Ectodermal cell (in vitro differentiated cells): Measurements from ENCODE around the gene TXNL1.
A peak's percentile ranks its signal among the peaks of the same experiment; 100 is the strongest.

Experiments used
- H3K27ac ChIP-seq: 2 replicates; pipeline ENCODE4 v1.7.0; 2013; ENCODE audit warnings: mild to moderate bottlenecking, low read depth, low read length; ENCODE audit not compliant: insufficient read depth, poor library complexity, severe bottlenecking
- H3K27me3 ChIP-seq: 2 replicates; pipeline ENCODE4 v1.7.0; 2013; ENCODE audit warnings: mild to moderate bottlenecking, low read length; ENCODE audit not compliant: insufficient read depth, control insufficient read depth, poor library complexity, severe bottlenecking
- H3K36me3 ChIP-seq: one replicate; pipeline ENCODE4 v1.7.0; 2013; ENCODE audit warnings: low read length; ENCODE audit not compliant: control insufficient read depth, insufficient read depth
- H3K4me1 ChIP-seq: one replicate; pipeline ENCODE4 v1.7.0; 2013; ENCODE audit warnings: low read length; ENCODE audit not compliant: control insufficient read depth, insufficient read depth
- H3K4me3 ChIP-seq: 2 replicates; pipeline ENCODE4 v1.7.0; 2013; ENCODE audit warnings: low read depth, low read length, control low read depth; ENCODE audit not compliant: insufficient read depth
- H3K9me3 ChIP-seq: 2 replicates; pipeline ENCODE4 v1.7.0; 2013; ENCODE audit warnings: mild to moderate bottlenecking, low read length, moderate library complexity; ENCODE audit not compliant: control insufficient read depth
- WGBS, 2 experiments: methylation state at CpG; one replicate each; pipeline ENCODE4 v1.1.7; 2013; ENCODE audit warnings: missing lambda C conversion rate in 2 of 2; 5-methylcytosine and 5-hydroxymethylcytosine counted together

The TXNL1 gene

GRCh38 chr18:56645415-56646016 is 7.1 kb upstream of the TXNL1 start:
- no peak overlapping the region for H3K27ac ChIP-seq
- 77 to 94% methylated on average over 2 to 4 of the region's 5 CpGs for WGBS, 2 experiments
- H3K9me3 ChIP-seq = no peaks in the 10 kb centered on the region
- no peak overlapping the region for H3K4me3 ChIP-seq
- no peaks in the 10 kb centered on the region for H3K36me3 ChIP-seq
- no peaks in the 10 kb centered on the region for H3K4me1 ChIP-seq
- no peaks in the 10 kb centered on the region for H3K27me3 ChIP-seq

DNA sequence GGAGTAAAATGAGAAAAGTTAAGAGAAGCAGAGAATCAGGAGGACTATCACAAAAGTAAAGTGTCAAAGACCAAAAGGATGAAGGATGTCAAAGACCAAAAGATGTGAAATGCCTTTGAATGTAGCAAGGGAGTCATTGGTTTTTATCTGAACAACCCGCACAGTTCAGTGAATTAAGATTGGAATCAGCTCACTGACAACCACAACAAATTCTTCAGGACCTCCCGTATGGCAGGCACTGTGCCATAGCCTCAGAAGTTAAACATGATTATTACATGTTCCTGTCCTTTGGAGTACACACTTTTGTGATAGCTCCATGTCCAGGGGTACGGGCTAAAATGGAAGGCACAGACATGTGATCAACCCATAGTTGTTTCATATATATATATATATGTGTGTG is 5.0 kb upstream of the TXNL1 start:
- H3K4me1 ChIP-seq = no peaks in the 10 kb centered on the region
- H3K27ac ChIP-seq = no peak overlapping the region
- no peaks in the 10 kb centered on the region for H3K27me3 ChIP-seq
- 98 to 100% methylated on average over 2 to 3 of the region's 3 CpGs for WGBS, 2 experiments
- no peaks in the 10 kb centered on the region for H3K9me3 ChIP-seq
- no peaks in the 10 kb centered on the region for H3K36me3 ChIP-seq
- H3K4me3 ChIP-seq = no peak overlapping the region

DNA sequence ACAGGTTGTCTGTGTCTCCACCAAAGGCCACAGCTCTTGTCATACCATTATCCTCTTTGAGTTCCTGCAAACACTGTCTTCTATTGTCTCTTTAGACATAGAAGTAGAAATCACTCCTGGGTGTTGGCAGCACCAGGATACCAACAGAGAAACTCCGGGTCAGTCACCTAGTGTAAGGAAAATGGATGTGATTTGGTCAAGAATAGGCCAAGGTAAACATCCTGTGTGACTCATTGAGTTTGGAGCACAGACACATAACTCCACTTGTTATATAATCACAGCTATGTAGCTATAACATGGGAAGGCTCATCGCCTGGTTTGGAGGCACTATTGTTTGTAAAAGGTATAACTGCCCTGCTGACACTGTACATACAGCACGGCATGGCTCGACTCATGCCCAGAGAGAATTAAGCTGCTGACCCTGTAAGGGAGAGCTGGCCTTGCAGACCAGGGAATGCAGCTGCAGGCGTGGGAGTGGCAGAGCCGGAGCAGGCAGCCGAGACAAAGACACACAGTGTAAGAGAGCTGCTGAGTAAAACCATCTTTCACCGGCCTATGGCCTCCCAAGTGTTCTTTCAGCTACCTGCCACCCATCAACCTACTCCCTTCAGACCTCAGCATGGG is 3.4 kb upstream of the TXNL1 start:
- 89 to 90% methylated on average over 8 of the region's 8 CpGs for WGBS, 2 experiments
- no peaks in the 10 kb centered on the region for H3K27me3 ChIP-seq
- no peak overlapping the region for H3K4me3 ChIP-seq
- no peaks in the 10 kb centered on the region for H3K9me3 ChIP-seq
- H3K36me3 ChIP-seq = no peaks in the 10 kb centered on the region
- H3K27ac ChIP-seq = no peak overlapping the region
- H3K4me1 ChIP-seq = no peaks in the 10 kb centered on the region

- Histone ChIP-seq H3K9me3 (no peaks in the 10 kb centered on the region), H3K4me1 (no peaks in the 10 kb centered on the region), H3K4me3 (no peak overlapping the region), H3K27ac (no peak overlapping the region), H3K27me3 (no peaks in the 10 kb centered on the region), H3K36me3 (no peaks in the 10 kb centered on the region)
- WGBS, 2 experiments = 91 to 95% methylated on average over 9 of the region's 9 CpGs
Observed at GRCh38 chr18:56639571-56639970, 1.2 kb upstream of the TXNL1 start.

GRCh38 chr18:56639104-56639381 is 651 bp upstream of the TXNL1 start:
- H3K4me3 ChIP-seq = peak overlapping the region; percentile 90
- H3K27ac ChIP-seq = no peak overlapping the region
- H3K4me1 ChIP-seq = no peaks in the 10 kb centered on the region
- H3K36me3 ChIP-seq = no peaks in the 10 kb centered on the region
- no peaks in the 10 kb centered on the region for H3K27me3 ChIP-seq
- 89 to 95% methylated on average over 6 of the region's 6 CpGs for WGBS, 2 experiments
- H3K9me3 ChIP-seq = no peaks in the 10 kb centered on the region

GRCh38 chr18:56637711-56638231 is 621 bp downstream of the TXNL1 start:
- H3K27me3 ChIP-seq = no peaks in the 10 kb centered on the region
- H3K4me1 ChIP-seq = no peaks in the 10 kb centered on the region
- H3K4me3 ChIP-seq = peak overlapping the region; percentile 90
- WGBS, 2 experiments = 0 to 3% methylated on average over 17 to 18 of the region's 18 CpGs
- peak overlapping the region; percentile 88 for H3K27ac ChIP-seq
- H3K9me3 ChIP-seq = no peaks in the 10 kb centered on the region
- H3K36me3 ChIP-seq = no peaks in the 10 kb centered on the region

- WGBS, 2 experiments = 25 to 31% methylated on average over 8 of the region's 8 CpGs
- H3K4me1 ChIP-seq = no peaks in the 10 kb centered on the region
- no peaks in the 10 kb centered on the region for H3K27me3 ChIP-seq
- H3K36me3 ChIP-seq = no peaks in the 10 kb centered on the region
- no peaks in the 10 kb centered on the region for H3K9me3 ChIP-seq
- H3K4me3 ChIP-seq = peak overlapping the region; percentile 90
- H3K27ac ChIP-seq = no peak overlapping the region
Observed at GRCh38 chr18:56637176-56637575, 1.2 kb downstream of the TXNL1 start.

GRCh38 chr18:56635007-56635406 is 3.4 kb downstream of the TXNL1 start:
- no peaks in the 10 kb centered on the region for H3K27me3 ChIP-seq
- no peak overlapping the region for H3K27ac ChIP-seq
- H3K4me1 ChIP-seq = no peaks in the 10 kb centered on the region
- WGBS, 2 experiments = 92 to 94% methylated on average over 4 to 5 of the region's 5 CpGs
- no peaks in the 10 kb centered on the region for H3K36me3 ChIP-seq
- H3K9me3 ChIP-seq = no peaks in the 10 kb centered on the region
- no peak overlapping the region for H3K4me3 ChIP-seq

GRCh38 chr18:56632070-56633022 is 6.0 kb downstream of the TXNL1 start:
- WGBS, 2 experiments = 94 to 95% methylated on average over 5 to 6 of the region's 7 CpGs
- Histone ChIP-seq H3K27ac (no peak overlapping the region), H3K4me1 (no peaks in the 10 kb centered on the region), H3K4me3 (no peak overlapping the region), H3K27me3 (no peaks in the 10 kb centered on the region), H3K9me3 (no peaks in the 10 kb centered on the region), H3K36me3 (no peaks in the 10 kb centered on the region)

DNA sequence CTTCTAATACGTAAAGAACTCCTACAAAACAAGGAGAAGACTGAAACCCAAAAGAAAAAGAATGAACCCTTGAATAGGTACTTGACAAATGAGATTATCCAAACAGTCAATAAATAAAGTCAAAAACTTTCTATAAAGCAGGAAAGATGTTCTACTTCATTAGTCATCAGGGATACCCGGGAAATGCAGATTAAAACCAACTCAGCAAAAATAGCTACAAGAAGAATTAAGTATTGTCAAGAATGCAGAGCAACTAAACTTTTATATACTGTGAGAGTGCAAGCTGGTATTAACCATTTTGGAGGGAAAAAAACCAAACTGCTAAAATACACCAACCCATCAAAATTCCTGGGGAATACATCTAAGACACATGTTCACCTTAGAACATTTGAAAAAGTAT is 10.4 kb downstream of the TXNL1 start:
- H3K27ac ChIP-seq = no peak overlapping the region

More for the DNA sequence above, 10.4 kb downstream of the TXNL1 start:
- H3K9me3 ChIP-seq = no peaks in the 10 kb centered on the region
- H3K4me1 ChIP-seq = no peaks in the 10 kb centered on the region
- no peaks in the 10 kb centered on the region for H3K36me3 ChIP-seq
- H3K4me3 ChIP-seq = no peak overlapping the region
- no peaks in the 10 kb centered on the region for H3K27me3 ChIP-seq
- WGBS, 2 experiments = 92% methylated on average over 2 of the region's 2 CpGs; no CpG with 5 or more reads in 1 of the 2 experiments
